HG03064 (cell line): Measurements from ENCODE around the gene RASSF7.

Source experiments
- ATAC-seq: cut with Tn5 transposase; IDR thresholded peaks from one replicate; pipeline ENCODE4 v1.9.1; 2021; ENCODE audit warnings: low read depth; ENCODE audit not compliant: unreplicated experiment

The RASSF7 gene

DNA sequence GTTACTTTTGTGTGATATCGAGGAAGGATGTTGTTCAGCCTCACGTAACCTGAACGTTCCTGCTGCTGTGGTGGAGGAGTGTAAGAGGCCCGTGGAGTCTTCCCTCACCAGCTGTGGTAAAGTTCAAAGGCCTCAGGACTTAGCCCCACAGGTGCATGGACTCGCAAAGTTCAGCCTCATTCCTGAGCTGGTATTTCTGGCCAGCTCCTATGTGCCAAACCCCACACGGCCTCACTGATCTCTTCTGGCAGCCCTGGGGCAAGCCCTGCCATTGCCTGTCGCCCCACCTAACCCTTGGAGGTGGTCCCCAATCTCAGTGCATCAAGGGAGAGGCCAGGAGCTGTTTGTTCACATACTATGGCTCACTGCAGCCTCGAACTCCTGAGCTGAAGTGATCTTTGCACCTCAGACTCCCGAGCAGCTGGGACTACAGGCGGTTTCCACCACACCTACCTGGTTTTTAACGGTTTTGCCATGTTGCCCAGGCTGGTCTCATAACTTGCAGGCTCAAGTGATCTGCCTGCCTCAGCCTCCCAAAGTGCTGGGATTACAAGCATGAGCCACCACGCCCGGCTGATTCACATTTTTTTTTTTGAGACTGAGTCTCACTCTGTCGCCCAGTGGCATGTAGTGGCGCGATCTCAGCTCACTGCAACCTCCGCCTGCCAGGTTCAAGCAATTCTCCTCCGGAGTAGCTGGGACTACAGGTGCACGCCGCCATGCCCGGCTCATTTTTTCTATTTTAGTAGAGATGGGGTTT lies 17.7 kb downstream of the RASSF7 start:
- no peak for ATAC-seq

DNA sequence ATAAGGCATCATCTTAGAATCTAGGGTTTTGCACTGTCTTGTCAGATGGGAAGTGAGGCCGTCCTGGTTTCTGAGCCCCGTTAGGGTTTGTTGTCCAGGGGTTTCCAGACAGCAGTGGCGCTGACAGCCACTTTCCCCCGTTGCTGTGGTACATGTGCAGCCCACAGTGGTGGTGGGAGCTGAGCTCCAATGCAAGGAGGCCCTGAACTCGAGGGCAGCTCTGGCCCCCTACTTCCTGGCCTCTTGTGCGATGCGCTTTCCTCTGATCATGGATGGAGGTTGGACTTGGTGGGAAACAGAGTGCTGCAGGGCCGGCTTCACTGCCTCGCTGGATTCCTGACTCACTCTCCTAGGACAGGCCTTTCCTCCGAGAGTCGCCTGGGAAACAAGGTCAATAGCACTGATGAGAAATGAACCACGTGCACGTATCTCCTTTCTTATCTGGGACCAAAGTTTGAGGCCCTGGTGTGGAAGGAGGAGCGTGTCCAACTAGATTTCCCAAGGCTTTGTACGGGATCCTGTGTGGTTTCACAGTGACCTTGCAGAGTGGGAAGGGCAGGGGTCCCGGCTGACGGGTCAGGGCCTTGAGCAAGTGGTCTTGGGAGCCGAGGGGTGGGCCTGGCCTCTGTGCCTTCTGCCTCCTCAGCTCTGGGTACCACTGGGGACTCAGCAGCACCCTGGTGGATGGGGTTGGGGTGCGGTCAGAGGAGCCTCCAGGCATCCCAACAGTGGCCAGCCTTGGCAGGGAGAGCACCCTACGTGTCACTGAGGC lies 19.2 kb downstream of the RASSF7 start:
- no peak for ATAC-seq

DNA sequence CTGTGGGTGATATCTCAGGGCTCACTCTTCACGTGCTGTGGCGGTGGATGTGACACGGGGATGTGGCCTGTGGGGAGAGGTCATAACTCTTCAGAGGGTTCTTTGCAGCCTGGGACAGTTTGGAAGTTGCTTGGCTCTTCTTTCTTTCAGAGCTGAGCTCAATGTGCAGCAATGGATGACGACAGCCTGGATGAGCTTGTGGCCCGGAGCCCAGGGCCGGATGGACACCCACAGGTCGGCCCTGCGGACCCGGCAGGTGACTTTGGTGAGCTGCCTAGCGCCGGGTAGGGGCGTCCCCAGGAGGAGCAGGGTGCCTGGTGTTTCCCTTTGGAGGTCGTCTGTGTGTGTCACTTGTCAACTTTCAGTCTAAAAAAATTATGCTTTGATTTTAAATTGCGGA lies 20.6 kb downstream of the RASSF7 start:
- no peak for ATAC-seq

DNA sequence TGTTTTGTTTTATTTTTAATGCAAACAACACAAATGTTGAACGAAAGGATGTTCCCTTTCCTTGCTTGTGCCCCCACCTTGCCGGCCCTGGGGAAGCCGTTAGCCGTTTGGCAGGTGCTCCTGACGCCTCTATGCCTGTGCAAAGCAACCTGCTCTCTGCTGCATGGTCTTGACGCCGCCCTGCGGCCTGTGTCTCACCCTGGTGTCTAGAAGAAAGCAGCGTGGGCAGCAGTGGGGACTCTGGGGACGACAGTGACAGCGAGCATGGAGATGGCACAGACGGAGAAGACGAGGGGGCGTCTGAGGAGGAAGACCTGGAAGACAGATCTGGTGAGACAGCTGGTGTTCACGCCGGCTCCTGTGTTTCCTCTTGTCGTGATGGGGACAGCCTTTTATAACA lies 21.0 kb downstream of the RASSF7 start:
- ATAC-seq = no peak

DNA sequence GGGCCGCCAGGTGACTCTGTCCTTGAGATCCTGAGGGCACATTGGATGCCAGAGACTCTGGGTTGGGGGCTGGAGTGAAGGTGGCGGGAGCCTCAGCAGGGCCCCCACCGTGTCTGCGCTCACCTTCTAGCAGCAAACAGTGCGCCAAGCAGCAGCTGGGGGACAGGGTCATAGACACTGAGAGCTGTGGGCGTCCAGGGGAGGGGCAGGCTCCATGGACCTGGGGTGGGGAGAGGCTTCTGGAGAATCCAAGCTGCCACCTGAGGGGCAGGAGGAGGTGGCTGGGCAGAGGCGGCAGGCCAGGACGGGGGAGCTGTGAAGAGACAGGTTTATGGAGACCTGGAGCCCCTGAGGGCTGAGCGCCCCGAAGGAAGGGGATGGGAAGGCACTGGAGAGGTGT lies 23.5 kb downstream of the RASSF7 start:
- ATAC-seq = no peak

DNA sequence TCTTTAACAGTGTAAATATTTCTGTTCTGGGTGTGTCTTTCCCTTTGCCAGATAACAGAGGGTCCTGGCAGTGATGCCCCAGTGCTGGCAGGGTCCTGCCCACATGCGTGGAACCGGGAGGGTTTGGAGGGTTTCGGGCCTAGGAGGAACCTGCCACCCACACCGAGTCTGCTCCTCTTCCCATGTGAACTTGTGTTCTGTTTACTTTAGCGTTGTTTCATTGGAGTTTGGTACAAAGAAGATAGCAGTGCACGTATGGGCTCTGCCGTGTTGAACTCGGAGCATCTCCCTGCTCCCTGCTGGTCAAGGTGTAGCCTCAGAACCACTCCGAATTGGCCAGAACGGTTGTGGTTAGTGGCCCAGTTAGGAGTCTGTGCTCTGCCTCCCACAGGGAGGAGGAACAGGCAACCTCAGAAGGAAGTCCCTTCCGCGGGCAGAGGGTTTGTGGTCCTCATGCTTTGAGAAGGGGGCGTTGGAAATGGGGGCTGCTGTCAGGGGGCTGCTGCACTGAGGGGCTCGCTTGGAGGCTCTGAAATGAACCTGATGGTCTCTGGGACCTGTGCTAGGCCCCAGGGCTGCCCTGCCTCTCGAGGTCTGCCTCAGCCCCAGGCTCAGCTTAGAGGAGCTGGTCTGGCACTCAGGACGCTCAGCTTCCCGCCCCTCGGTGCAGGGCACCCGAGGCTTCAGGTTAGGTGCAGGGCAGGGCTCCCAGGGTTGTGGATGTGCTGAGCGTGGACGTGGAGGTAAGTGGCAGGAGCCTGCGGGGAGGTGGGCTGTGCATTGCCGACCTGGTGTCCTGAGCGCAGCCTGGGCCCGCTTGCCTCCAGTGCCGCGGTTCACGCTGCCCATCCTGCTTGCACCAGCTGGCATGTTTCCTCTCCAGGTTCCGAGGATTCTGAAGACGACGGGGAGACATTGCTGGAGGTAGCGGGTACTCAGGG lies 25.9 kb downstream of the RASSF7 start:
- no peak for ATAC-seq

DNA sequence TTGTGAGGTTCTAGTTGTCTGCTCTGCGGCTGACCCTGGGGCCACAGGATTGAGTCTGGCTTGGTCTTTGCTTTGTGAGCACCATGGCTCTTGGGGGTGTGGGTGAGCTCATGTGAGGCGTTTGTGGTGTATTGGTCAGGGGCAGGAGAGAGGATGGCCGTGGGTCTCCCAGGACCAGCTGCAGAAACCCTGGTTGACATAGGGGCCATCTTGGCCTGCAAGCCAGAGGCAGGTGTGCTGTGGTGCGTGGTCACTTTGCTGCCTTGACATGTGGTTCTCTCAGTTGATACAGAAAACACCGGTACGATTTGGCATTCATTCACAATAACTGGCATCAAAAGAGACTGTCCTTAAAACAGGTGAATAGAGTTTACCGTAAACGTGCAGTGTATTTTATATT lies 26.8 kb downstream of the RASSF7 start:
- ATAC-seq = no peak

DNA sequence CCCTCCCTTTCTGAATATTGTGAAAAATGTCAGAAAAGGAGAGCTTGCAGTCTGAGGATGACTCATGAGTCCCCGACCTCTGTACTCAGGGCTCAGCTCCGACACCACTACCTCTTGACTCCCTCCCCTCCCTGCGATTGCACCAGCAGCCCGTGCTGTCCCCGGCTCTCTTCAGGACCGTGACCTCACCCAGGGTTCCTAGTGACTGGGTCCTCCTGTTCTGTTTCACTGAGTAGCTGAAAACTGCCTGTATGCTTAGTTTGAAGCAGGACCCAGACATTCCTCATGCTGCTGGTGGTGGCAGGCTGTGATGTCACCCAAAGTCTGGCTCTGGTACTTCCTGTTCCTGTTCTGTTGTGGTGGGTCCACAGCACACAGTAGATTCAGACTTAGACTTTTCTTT lies 27.2 kb downstream of the RASSF7 start:
- ATAC-seq = no peak

DNA sequence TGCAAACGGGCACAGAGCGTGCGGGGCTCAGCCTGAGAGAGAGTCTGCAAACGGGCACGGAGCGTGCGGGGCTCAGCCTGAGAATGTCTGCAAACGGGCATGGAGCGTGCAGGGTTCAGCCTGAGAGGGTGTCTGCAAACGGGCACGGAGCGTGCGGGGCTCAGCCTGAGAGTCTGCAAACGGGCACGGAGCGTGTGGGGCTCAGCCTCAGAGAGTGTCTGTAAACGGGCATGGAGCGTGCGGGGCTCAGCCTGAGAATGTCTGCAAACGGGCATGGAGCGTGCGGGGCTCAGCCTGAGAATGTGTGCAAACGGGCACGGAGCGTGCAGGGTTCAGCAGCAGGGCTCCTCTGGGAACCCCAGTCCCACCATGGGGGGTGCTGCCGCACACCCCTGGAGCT lies 29.0 kb downstream of the RASSF7 start:
- ATAC-seq = no peak

DNA sequence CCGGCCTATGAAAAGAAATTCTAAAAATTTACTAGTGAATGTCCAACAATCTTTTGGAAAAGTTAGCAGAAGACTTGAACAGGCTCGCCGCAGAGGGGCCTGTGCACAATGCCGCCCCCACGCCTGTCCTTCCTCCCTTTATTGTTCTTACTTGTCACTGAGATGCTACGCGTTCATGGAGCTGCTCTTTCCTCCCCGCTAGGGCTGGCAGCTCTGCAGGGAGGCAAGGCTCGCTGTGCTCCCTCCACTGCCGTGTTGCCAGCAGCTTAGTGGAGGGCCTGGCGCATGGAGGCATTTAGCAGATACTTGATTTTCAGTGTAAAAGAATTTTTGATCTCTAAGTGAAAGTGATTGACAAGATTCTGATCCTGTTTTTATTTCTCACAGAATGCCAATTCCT lies 30.2 kb downstream of the RASSF7 start:
- no peak for ATAC-seq

DNA sequence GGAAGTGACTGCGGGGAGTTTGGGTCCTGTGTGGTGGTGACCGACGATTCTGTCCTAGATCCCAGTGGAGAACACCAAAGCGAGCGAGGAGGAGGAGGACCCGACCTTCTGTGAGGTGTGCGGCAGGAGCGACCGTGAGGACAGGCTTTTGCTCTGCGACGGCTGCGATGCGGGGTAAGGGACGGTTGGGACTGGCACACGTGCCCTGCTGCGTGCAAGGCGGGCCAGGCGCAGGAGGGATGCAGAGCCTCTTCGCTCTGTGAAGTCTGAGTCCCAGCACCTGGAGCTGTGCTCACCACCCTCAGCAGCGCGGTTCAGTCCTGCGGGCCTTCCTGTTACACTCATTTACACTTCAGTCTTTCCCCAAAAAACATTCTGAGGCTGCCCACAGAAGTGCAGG lies 31.7 kb downstream of the RASSF7 start:
- no peak for ATAC-seq

DNA sequence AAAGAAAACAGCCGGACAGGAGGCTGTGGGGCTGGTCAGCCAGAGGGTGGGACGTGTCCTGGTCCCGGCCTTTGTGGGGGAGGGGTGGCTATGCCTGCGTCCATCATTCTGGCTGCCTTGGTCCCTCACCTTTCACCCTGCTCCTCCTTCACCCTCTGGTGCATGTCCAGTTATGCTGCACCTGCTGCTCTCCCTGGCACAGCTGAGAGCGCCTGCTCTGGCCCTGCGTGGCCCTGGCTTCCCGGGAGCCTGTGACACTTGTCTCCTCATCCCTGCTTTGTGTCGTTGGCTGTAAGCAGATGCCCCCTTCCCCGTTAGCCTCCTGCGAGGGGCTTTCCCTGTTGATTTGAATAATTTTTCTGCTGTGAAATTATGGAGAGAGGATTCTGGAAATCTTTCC lies 32.1 kb downstream of the RASSF7 start:
- no peak for ATAC-seq

DNA sequence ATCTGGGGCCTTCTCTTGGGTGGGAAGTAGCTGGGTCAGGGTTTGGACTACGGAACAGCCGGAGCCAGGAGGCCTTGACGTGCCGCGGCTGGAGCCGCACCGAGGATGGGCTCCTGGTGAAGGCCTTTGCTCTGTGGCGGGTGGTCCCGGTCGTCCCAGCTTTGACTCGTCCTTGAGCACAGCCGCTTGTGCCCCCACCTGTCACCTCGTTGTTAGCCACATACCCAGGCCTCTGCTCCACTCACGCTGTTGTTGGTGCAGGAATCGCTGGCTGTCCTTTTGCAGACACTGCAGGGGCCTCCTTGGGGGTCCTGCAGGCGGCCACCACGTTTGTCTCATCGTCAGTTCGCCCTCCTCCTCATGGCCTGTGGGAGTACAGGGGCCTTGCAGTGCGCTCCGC lies 32.6 kb downstream of the RASSF7 start:
- no peak for ATAC-seq

DNA sequence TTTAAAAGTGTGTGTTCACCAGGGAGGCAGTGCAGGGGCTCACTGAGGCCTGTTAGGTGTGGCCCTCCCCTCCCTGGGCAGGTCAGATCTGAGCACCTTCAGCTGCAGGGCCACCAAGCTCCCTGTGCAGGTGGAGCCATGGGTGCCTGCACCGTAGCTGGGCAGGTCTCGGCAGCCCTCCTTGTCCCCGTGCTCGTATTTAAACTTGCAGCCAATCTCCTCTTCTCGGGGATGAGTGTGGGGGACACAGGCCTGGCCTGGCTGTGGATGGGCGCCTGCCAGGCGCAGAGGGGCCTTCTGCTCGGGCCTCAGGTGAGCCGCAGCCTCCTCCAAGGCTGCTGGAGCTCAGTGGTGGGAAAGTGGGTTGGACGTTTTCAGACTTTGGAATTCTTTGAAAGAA lies 34.6 kb downstream of the RASSF7 start:
- no peak for ATAC-seq

DNA sequence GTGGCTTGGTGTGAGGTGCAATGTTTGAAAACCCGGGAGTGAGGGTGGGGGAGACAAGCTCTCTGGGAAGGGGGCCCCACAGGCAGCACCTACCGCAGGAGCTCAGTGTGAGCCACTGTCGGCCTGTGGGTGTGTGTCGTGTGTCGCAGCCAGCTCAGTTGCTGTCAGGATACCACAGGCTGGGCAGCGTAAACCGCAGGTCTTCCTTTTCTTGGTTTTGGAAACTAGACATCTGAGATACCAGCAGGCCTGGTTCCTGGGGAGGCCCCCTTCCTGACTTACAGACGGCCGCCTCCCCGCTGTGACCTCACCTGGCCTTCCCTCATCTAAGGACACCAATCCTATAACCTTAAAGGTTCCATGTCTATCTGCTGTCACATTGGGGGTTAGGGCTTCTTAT lies 35.6 kb downstream of the RASSF7 start:
- ATAC-seq = no peak

DNA sequence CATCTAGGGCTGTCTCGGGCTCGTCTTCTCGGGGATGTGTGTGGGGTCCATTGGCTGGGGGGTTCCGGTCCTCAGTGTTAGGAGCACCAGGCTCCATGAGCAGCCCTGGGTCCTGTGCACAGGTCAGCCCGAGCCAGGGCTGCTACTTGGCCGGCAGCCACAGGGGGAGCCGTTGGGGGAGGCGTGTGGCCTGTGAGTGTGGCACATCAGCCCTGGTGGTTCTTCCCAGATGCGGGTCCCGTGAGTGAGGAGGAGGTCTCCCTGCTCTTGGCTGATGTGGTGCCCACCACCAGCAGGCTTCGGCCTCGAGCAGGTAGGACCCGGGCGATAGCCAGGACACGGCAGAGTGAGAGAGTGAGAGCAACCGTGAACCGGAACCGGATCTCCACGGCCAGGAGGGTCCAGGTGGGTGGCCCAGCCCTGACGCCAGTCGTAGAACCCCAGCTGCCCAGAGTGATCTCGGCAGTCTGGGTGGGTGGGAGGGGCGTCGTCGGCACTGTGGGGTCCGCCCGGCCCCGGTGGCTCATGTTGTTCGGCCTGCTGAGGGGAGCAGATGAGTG lies 36.5 kb downstream of the RASSF7 start:
- no peak for ATAC-seq

DNA sequence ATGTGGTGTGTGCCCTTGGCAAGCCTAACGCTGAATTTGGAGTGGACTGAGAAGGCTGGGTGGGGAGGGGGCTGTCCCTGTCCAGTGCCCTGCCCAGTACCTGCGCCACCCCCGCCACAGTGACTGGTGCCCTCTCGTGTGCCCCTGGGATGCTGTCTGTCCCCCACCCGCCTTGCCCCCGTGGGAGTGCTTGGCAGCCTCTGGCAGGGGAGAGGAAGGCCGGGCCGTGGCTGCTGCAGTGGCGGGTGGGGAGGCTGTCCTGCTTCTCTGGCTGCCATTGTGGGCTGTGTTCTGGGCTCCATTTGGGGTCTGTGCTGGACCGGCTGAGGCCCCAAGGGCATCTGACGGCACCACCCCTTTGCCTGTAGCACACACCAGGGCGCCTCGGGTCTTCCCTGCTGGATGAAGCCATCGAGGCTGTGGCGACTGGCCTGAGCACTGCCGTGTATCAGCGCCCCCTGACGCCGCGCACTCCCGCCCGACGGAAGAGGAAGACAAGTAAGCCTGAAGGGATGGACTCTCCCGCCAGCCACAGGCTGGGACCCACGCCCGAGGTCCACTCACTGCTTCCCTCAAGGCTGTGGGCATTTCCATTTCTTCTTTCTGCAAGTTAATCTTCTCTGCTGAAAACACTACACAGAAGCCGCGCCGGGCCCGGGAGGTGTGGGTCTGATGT lies 37.4 kb downstream of the RASSF7 start:
- no peak for ATAC-seq

DNA sequence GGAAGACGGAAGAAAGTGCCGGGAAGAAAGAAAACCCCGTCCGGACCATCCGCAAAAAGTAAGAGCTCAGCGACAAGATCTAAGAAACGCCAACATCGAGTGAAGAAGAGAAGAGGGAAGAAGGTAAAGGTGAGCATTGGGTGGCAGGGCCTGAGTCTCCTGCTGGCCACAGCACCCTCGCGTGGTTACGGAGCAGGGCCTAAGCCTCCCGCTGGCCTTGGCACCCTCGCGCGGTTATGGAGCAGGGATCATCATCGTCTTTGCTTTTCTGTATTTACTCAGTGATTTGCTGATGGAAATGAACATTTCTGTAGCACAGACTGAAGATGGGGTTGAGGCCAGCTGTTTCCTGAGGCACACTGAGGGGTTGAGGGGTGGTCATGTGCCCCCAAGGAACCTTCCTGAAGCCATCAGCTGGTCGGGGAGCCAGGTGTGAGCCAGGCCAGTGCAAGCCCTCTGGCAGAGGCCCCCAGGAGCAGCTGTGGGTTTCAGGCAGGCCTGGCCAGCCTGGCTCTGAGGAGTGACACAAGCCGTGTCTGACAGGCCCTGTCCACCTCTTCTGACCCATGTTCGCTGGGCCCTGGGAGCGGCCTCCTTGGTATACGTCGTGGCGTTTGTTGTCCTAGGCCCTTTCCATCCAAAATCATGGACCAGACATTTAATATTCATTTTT lies 40.9 kb downstream of the RASSF7 start:
- ATAC-seq = no peak

DNA sequence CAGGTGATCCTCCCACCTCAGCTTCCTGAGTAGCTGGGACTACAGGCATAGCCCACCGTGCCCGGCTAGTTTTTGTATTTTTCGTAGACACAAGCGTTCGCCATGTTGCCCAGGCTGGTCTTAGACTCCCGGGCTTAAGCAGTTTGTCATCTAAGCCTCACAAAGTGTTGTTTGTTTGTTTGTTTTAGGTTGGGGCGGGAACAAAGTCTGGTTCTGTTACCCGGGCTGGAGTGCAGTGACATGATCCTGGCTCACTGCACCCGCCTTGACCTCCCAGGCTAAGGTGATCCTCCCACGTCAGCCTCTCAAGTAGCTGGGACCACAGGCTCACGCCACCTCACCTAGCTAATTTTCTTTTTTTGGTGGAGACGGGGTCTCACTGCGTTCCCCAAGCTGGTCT lies 42.4 kb downstream of the RASSF7 start:
- ATAC-seq = no peak
